ENCODE results near the gene PRR15L.
"Not testable (repeated sequence)": the region's sequence is repeated elsewhere in the genome, so short reads cannot be mapped to it uniquely, and the experiment has no call there.

PRR15L gene

GRCh38 chr17:47957591-47958490 lies at the start of gene PRR15L:
Gene PRR15L, minus strand, starts transcription at chr17:47957883. Its CDS starts 4,649 bp downstream, at chr17:47953234.
- no peak for DNase-seq (ENCODE audit: low read depth in 2 of 2)

GRCh38 chr17:48006936-48007709 lies 49.4 kb upstream of the PRR15L start:
- no peak for DNase-seq (ENCODE audit: low read depth in 2 of 2)

- no peak for DNase-seq (ENCODE audit: low read depth in 2 of 2)
These were observed 47.3 kb upstream of the PRR15L start for GRCh38 chr17:48004983-48005382.

GRCh38 chr17:48003417-48004151 lies 45.9 kb upstream of the PRR15L start:
- no peak for DNase-seq (ENCODE audit: low read depth in 2 of 2)

- no peak for DNase-seq (ENCODE audit: low read depth in 2 of 2)
These were observed 45.3 kb upstream of the PRR15L start for GRCh38 chr17:48002916-48003416.

GRCh38 chr17:48002266-48002915 lies 44.7 kb upstream of the PRR15L start:
- DNase-seq (ENCODE audit: low read depth in 2 of 2), result no peak

- not testable (repeated sequence) for DNase-seq (ENCODE audit: low read depth in 2 of 2)
These were observed 44.0 kb upstream of the PRR15L start for GRCh38 chr17:48001657-48002056.

- no peak for DNase-seq (ENCODE audit: low read depth in 2 of 2)
These were observed 43.5 kb upstream of the PRR15L start for GRCh38 chr17:48001197-48001596.

GRCh38 chr17:47999582-47999981 lies 41.9 kb upstream of the PRR15L start:
- DNase-seq (ENCODE audit: low read depth in 2 of 2), result no peak

- DNase-seq (ENCODE audit: low read depth in 2 of 2), result no peak
These were observed 40.4 kb upstream of the PRR15L start for GRCh38 chr17:47998044-47998443.

- no peak for DNase-seq (ENCODE audit: low read depth in 2 of 2)
These were observed 39.9 kb upstream of the PRR15L start for GRCh38 chr17:47997586-47997985.

- DNase-seq (ENCODE audit: low read depth in 2 of 2), result no peak
These were observed 38.5 kb upstream of the PRR15L start for GRCh38 chr17:47996201-47996600.

- DNase-seq (ENCODE audit: low read depth in 2 of 2), result no peak
These were observed 37.7 kb upstream of the PRR15L start for GRCh38 chr17:47995241-47995935.

GRCh38 chr17:47994724-47995123 lies 37.0 kb upstream of the PRR15L start:
- DNase-seq (ENCODE audit: low read depth in 2 of 2), result no peak

- DNase-seq (ENCODE audit: low read depth in 2 of 2), result no peak
These were observed 36.3 kb upstream of the PRR15L start for GRCh38 chr17:47993964-47994363.

GRCh38 chr17:47993031-47993564 lies 35.4 kb upstream of the PRR15L start:
- DNase-seq (ENCODE audit: low read depth in 2 of 2), result no peak

GRCh38 chr17:47992216-47992615 lies 34.5 kb upstream of the PRR15L start:
- DNase-seq (ENCODE audit: low read depth in 2 of 2), result no peak

- DNase-seq (ENCODE audit: low read depth in 2 of 2), result no peak
These were observed 33.5 kb upstream of the PRR15L start for GRCh38 chr17:47990962-47991731.

GRCh38 chr17:47989700-47990099 lies 32.0 kb upstream of the PRR15L start:
- DNase-seq (ENCODE audit: low read depth in 2 of 2), result no peak

- DNase-seq (ENCODE audit: low read depth in 2 of 2), result no peak
These were observed 31.5 kb upstream of the PRR15L start for GRCh38 chr17:47989159-47989558.
